ENCODE data around the gene MACO1.

MACO1 gene

DNA sequence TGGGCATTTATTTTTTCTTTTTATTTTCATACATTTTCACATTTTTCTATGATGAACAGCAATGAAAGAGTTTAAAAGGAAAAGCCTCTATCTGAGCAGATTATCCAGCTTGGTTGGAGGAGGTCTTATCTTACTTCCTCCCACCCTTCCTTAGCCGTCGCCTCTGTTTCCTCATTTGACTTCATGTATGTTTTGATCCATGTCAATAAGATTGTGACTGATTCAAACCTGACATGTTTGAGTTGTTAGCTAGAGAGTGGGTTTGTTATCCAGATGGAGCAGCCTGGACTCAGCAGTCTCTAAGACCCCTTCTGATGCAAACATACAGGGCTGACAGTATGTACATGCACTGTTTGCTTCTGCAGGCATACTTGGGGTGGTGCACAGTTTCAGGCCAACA, 31.2 kb downstream of the MACO1 start:
- Histone ChIP-seq H3K36me3 (peaks cover 7% of the 10 kb centered on the region; the same call in 1 of the 2 replicates), H3K9me3 (no peaks in the 10 kb centered on the region), H3K27me3 (no peaks in the 10 kb centered on the region), H3K4me1 (no peaks in the 10 kb centered on the region), H3K4me3 (ENCODE audit: low read depth, low read length) (no peak overlapping the region)
- no peak for TF ChIP-seq CTCF (IDR thresholded peaks at IDR 0.05; ENCODE audit: low read depth, low read length)
- DNase-seq: no peak

DNA sequence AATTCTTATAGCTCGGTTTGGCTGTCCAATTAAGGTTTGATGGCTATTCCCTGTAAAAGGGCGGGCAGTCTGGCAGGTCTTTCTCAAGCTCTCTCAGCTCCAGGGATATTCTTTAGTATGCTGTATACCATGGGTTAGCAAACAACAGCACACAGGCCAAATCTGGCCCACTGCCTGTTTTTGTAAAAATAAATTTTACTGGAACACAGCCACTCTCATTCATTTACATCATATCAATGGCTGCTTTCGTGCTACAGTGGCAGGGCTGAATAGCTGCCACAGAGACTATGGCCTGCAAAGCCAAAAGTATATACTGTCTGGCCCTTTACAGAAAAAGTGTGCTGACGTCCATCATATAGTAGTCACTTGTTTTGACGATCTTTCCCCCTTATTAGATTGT, 32.0 kb downstream of the MACO1 start:
- H3K36me3 ChIP-seq: peaks cover 7% of the 10 kb centered on the region; the same call in 1 of the 2 replicates
- H3K4me3 ChIP-seq (ENCODE audit: low read depth, low read length): no peak overlapping the region
- no peak for DNase-seq
- no peaks in the 10 kb centered on the region for H3K27me3 ChIP-seq
- H3K4me1 ChIP-seq: no peaks in the 10 kb centered on the region
- H3K9me3 ChIP-seq: no peaks in the 10 kb centered on the region
- no peak for TF ChIP-seq CTCF (IDR thresholded peaks at IDR 0.05; ENCODE audit: low read depth, low read length)

- Histone ChIP-seq H3K36me3 (no peaks in the 10 kb centered on the region), H3K9me3 (no peaks in the 10 kb centered on the region), H3K27me3 (no peaks in the 10 kb centered on the region), H3K4me1 (no peaks in the 10 kb centered on the region), H3K4me3 (ENCODE audit: low read depth, low read length) (no peak overlapping the region)
- TF ChIP-seq CTCF (IDR thresholded peaks at IDR 0.05; ENCODE audit: low read depth, low read length): no peak
- no peak for DNase-seq
These were observed 36.5 kb downstream of the MACO1 start for GRCh38 chr1:25467193-25467592.

DNA sequence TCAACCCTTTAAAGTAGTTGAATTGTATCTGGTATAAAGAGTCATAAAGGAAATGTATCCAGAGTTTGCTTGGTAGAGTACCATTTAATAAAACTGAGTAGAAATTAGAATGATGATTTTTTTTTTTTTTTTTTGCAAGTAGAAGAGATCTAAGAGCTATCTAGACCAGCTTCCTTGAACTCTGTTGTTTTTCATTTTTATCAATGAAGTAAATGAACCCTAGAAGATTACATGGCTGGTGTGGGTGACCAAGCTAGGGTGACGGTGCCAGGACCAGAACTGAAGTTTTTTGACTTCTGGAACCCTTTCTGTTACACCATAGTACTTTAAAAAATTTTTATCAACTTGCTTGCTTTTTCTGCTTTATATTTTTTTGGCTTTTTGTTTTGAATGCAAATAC, 36.9 kb downstream of the MACO1 start:
- no peak for DNase-seq
- H3K4me1 ChIP-seq: no peaks in the 10 kb centered on the region
- H3K36me3 ChIP-seq: no peaks in the 10 kb centered on the region
- no peak for TF ChIP-seq CTCF (IDR thresholded peaks at IDR 0.05; ENCODE audit: low read depth, low read length)
- H3K27me3 ChIP-seq: no peaks in the 10 kb centered on the region
- no peaks in the 10 kb centered on the region for H3K9me3 ChIP-seq
- H3K4me3 ChIP-seq (ENCODE audit: low read depth, low read length): no peak overlapping the region

GRCh38 chr1:25468033-25468432, 37.3 kb downstream of the MACO1 start:
- DNase-seq: no peak
- Histone ChIP-seq H3K27me3 (no peaks in the 10 kb centered on the region), H3K4me3 (ENCODE audit: low read depth, low read length) (no peak overlapping the region), H3K9me3 (no peaks in the 10 kb centered on the region), H3K4me1 (no peaks in the 10 kb centered on the region), H3K36me3 (no peaks in the 10 kb centered on the region)
- TF ChIP-seq CTCF (IDR thresholded peaks at IDR 0.05; ENCODE audit: low read depth, low read length): no peak

DNA sequence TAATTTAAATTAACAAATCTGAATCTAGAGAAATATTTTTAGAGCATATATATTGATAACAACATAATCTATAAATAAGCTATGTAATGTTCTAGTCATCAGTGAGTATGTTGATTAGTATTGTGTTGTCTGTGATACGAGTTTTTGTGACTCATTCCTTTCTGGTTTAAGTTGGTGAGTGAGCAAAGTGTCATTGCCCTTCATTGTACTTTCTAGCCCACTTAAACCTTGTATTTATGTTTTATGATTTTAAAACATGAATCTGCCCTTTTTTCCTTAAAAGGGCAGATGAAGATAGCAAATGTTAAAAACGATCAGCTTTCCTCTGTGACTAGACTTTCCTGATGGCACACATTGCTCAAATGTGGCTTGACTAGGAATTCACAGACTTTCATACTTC, 38.5 kb downstream of the MACO1 start:
- no peak for TF ChIP-seq CTCF (IDR thresholded peaks at IDR 0.05; ENCODE audit: low read depth, low read length)
- no peak for DNase-seq
- H3K27me3 ChIP-seq: no peaks in the 10 kb centered on the region
- no peaks in the 10 kb centered on the region for H3K4me1 ChIP-seq
- H3K9me3 ChIP-seq: no peaks in the 10 kb centered on the region
- H3K36me3 ChIP-seq: no peaks in the 10 kb centered on the region
- no peak overlapping the region for H3K4me3 ChIP-seq (ENCODE audit: low read depth, low read length)

Data from BE2C (cell line).